Subcutaneous abdominal adipose tissue (tissue), 5 donors: ENCODE results near the gene SPATA22.
"Not testable (repeated sequence)": the region's sequence is repeated elsewhere in the genome, so short reads cannot be mapped to it uniquely, and the experiment has no call there.

Experiments used
- H3K27ac ChIP-seq: one replicate; pipeline ENCODE4 v1.7.0; 2013; ENCODE audit warnings: low read depth, mild to moderate bottlenecking, inconsistent platforms, low read length, moderate library complexity
- H3K27me3 ChIP-seq, 5 donors: one replicate each; pipeline ENCODE4 v1.7.0; 2013; ENCODE audit warnings: low read length in 5 of 5, inconsistent platforms in 1 of 5; ENCODE audit not compliant: control insufficient read depth in 5 of 5, insufficient read depth in 4 of 5
- H3K36me3 ChIP-seq, 5 donors: one replicate each; pipeline ENCODE4 v1.7.0; 2013; ENCODE audit warnings: low read length in 5 of 5; ENCODE audit not compliant: control insufficient read depth in 5 of 5, insufficient read depth in 5 of 5
- H3K4me1 ChIP-seq, 5 donors: one replicate each; pipeline ENCODE4 v1.7.0; 2013; ENCODE audit warnings: low read length in 5 of 5, mild to moderate bottlenecking in 3 of 5, moderate library complexity in 1 of 5; ENCODE audit not compliant: control insufficient read depth in 5 of 5, insufficient read depth in 5 of 5
- H3K4me3 ChIP-seq, 5 donors: one replicate each; pipeline ENCODE4 v1.7.0; 2013; ENCODE audit warnings: low read length in 5 of 5, low read depth in 1 of 5
- H3K9ac ChIP-seq, 5 donors: one replicate each; pipeline ENCODE4 v1.7.0; 2013; ENCODE audit warnings: low read length in 5 of 5, mild to moderate bottlenecking in 4 of 5, moderate library complexity in 3 of 5
- H3K9me3 ChIP-seq, 5 donors: one replicate each; pipeline ENCODE4 v1.7.0; 2013; ENCODE audit warnings: low read length in 5 of 5; ENCODE audit not compliant: control insufficient read depth in 5 of 5
- donor health status: healthy.
- donor health status: healthy.
- donor health status: healthy.
- donor health status: healthy.
- donor health status: healthy.

The SPATA22 gene

DNA sequence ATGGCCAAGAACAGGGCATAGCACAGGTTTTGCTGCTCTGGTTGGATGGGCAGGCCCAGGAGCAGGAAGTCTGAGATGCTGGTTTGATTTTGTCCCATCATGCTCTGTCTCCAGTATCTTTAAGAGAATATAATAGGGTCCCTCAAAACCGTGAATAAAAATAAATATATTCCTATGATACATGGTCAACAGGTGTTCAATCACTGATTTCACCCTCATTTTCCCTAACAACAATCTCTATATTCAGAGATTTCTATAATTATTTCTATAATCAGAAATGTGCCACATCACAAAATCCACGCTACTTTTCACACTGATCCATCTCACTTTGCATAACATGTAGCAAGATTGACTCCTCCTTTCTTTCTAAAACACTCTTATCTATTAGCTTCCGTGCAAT lies 37.9 kb downstream of the SPATA22 start, which contains the start of gene OR1E2:
Gene OR1E2 (minus strand): TSS at position 101 of the 400 bp plus-strand sequence. CDS start 0 bp downstream, at position 101.
- H3K9me3 ChIP-seq: peaks cover 0 to 3% (median 0%) of the 10 kb centered on the region in 5 donors
- no peak within 1 kb of the TSS for H3K9ac ChIP-seq
- no peaks in the 10 kb centered on the region for H3K4me1 ChIP-seq
- H3K27me3 ChIP-seq: no peaks in the 10 kb centered on the region
- no peaks in the 10 kb centered on the region for H3K36me3 ChIP-seq
- H3K27ac ChIP-seq: no peak within 1 kb of the TSS
- H3K4me3 ChIP-seq: no peak within 1 kb of the TSS

DNA sequence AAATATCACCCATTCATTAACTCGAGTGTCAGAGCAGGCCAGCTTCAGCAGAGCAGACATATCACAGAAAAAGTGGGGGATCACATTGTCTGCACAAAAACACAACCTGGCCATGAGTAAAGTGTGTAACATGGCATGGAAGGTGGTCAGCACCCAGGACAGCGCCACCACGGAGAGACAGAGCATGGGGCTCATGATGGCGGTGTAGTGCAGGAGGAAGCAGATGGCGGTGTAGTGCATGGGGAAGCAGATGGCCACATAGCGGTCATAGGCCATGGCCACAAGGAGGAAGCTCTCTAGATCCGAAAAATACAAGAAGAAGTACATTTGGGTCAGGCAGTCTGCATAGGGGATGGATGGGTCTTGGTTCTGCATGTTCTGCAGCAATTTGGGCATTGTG lies 38.4 kb downstream of the SPATA22 start:
- not testable (repeated sequence) for H3K9me3 ChIP-seq, H3K9ac ChIP-seq, H3K27me3 ChIP-seq, H3K4me3 ChIP-seq, H3K36me3 ChIP-seq, H3K4me1 ChIP-seq, H3K27ac ChIP-seq

DNA sequence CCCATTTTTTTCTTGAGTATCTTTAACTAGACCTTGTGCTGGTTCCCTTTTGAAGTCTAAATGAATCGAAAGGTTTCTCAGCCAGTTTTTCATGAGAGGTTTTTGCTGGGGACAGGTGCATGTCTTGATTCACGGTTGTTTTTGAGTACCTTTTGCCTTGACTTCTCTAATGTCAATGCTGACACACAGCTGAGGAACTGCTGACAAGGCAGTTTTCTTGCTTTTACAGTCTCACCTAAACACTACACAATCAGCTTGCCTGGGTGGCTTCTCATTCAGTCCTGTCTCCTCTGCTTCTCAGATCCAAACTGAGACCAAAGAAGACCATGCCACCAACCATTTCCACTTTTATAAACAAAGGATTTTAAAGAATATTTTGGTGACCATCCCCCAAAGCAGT lies 53.4 kb downstream of the SPATA22 start:
- peaks cover 0 to 3% (median 0%) of the 10 kb centered on the region in 5 donors for H3K9me3 ChIP-seq
- H3K27ac ChIP-seq: no peak overlapping the region
- H3K4me1 ChIP-seq: no peaks in the 10 kb centered on the region
- H3K9ac ChIP-seq: no peak overlapping the region
- no peak overlapping the region for H3K4me3 ChIP-seq
- H3K36me3 ChIP-seq: no peaks in the 10 kb centered on the region
- no peaks in the 10 kb centered on the region for H3K27me3 ChIP-seq

DNA sequence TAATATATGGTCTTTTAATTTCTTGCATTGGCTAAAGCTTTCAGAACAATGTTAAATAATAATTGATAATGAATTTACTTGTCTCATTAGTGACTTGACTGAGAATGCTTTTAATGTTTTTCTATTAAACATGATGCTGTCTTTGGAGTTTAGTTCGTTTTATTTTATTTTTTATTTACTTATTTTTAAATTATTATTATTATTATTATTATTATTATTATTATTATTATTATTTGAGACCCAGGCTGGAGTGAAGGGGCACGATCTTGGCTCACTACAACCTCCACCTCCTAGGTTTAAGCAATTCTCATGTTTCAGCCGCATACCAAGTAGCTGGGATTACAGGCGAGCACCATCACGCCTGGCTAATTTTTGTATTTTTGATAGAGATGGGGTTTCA lies 56.0 kb downstream of the SPATA22 start:
- no peak overlapping the region for H3K27ac ChIP-seq
- H3K9me3 ChIP-seq: peaks cover 0 to 3% (median 0%) of the 10 kb centered on the region in 5 donors
- no peaks in the 10 kb centered on the region for H3K36me3 ChIP-seq
- no peaks in the 10 kb centered on the region for H3K4me1 ChIP-seq
- H3K4me3 ChIP-seq: no peak overlapping the region
- no peak overlapping the region for H3K9ac ChIP-seq
- H3K27me3 ChIP-seq: no peaks in the 10 kb centered on the region

DNA sequence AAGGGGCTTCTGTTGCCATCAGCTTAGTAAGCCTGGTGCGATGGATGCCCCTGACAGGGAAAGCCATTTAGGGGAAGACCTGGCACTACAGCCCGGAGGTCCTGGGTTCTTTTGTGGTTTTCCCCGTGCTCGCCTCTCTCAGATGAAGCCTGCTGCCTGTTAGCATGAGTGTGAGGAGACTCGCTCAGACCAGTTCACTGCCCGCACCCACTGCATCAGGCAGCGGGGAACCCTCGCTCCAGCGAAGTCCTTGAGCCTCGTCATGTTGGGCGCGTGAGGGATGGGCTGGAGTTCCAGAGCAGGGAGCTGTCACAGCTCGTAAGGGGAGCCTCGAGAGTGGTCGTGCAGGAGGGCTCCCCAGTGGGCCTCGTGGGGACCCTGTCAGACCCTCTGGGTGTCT lies 59.4 kb downstream of the SPATA22 start:
- peaks cover 3 to 11% (median 5%) of the 10 kb centered on the region in 5 donors for H3K9me3 ChIP-seq
- not testable (repeated sequence) for H3K27me3 ChIP-seq, H3K9ac ChIP-seq, H3K4me1 ChIP-seq, H3K36me3 ChIP-seq, H3K4me3 ChIP-seq, H3K27ac ChIP-seq

DNA sequence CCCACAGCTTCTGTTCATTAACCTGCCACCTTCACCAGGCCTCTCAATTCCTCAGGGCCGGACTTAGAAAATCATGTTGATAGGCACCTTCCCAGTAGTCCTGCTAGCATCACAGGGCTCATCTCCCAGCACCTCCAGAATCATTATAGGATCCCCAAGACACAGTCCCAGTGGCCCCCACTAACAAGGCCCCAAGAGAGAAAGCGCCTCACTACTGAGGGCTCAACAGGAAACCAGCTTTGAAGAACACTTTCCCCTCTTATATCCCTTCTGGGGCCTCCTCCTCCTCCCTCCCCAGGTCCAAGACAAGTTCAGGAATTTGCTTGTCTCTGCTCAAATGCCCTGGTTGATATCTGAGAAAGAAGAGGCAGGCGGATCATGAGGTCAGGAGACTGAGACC lies 60.5 kb downstream of the SPATA22 start, which contains the start of gene OR3A3:
Gene OR3A3 (plus strand): TSS at position 301 of the 400 bp plus-strand sequence.
- H3K9me3 ChIP-seq: peaks cover 3 to 17% (median 9%) of the 10 kb centered on the region in 5 donors
- H3K27me3 ChIP-seq: no peaks in the 10 kb centered on the region
- H3K4me3 ChIP-seq: no peak within 1 kb of the TSS
- no peaks in the 10 kb centered on the region for H3K4me1 ChIP-seq
- H3K36me3 ChIP-seq: no peaks in the 10 kb centered on the region
- H3K9ac ChIP-seq: no peak within 1 kb of the TSS
- H3K27ac ChIP-seq: no peak within 1 kb of the TSS

DNA sequence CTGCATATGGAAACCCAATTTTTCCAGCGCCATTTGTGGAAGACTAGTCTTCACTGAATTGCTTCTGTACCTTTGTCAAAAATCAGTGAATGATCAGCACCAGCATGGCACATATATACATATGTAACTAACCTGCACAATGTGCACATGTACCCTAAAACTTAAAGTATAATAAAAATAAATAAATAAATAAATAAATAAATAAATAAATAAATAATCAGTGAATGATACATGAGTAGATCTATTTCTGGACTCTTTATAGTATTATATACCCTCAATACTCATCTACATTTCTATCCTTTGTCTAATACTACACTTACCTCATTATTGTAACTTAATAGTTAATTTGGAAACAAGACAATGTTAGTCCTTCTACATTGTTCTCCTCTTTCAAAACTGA lies 67.8 kb downstream of the SPATA22 start:
- not testable (repeated sequence) for H3K4me3 ChIP-seq, H3K9ac ChIP-seq, H3K4me1 ChIP-seq, H3K27ac ChIP-seq, H3K27me3 ChIP-seq, H3K36me3 ChIP-seq
- H3K9me3 ChIP-seq: peaks cover 2 to 17% (median 11%) of the 10 kb centered on the region in 5 donors

DNA sequence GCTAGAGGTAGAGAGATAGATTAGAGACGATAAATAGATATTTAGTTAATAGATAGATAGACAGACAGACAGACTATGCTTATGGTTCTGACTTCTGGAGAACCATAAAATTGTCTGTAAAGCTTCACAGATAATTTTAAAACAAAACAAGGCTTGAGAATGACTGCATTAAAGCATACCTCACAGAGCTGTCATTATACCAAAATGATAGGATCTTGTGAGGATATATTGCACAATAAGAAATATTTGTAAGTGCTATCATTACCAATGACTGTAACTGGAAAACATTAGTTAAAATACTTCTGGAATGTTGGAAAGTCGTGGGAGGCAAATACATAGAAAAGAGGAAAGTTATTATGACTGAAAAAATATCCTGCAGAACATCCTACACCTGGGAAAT lies 69.8 kb downstream of the SPATA22 start:
- Histone ChIP-seq H3K9ac (no peak overlapping the region), H3K4me3 (no peak overlapping the region), H3K4me1 (no peaks in the 10 kb centered on the region), H3K27ac (no peak overlapping the region), H3K27me3 (no peaks in the 10 kb centered on the region), H3K36me3 (no peaks in the 10 kb centered on the region), H3K9me3 (peaks cover 0 to 7% (median 5%) of the 10 kb centered on the region in 5 donors)

DNA sequence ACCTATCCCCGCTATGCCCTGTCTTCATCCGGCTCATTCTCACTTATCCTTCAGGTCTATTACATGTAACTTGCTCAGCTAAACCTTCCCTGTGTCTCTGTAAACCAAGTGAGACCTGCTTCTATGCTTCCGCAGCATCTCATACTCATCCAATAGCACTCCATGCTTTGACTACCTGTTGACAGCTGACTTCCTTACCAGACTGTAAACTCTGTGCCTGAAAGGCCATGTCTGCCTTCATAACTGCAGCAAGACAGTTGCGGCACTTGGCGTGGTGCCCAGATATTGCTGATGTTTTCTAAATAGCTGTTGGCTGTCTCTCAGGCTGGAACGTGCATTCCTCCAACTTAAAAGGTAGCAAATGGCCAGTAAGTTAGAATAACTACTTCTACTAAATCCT lies 71.6 kb downstream of the SPATA22 start:
- Histone ChIP-seq H3K36me3 (no peaks in the 10 kb centered on the region), H3K4me3 (no peak overlapping the region), H3K9ac (no peak overlapping the region), H3K4me1 (no peaks in the 10 kb centered on the region), H3K27ac (no peak overlapping the region), H3K9me3 (no peaks in the 10 kb centered on the region), H3K27me3 (no peaks in the 10 kb centered on the region)

DNA sequence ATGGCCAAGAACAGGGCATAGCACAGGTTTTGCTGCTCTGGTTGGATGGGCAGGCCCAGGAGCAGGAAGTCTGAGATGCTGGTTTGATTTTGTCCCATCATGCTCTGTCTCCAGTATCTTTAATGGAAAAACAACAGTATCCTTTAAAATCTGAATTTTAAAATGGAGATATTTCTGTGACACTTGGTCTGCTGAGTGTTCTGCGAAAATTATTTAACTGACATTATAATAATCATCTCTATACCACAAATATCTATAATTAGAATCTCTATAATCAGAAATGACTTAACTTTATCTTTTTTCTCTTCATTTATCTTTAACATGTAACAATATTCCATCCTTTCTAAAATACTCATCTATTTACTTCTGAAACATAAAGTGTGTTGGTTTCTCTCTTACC lies 73.3 kb downstream of the SPATA22 start, which contains the start of gene OR1E1:
Gene OR1E1 (minus strand): TSS at position 101 of the 400 bp plus-strand sequence. CDS start 0 bp downstream, at position 101.
- Histone ChIP-seq H3K9ac (no peak within 1 kb of the TSS), H3K27ac (no peak within 1 kb of the TSS)

DNA sequence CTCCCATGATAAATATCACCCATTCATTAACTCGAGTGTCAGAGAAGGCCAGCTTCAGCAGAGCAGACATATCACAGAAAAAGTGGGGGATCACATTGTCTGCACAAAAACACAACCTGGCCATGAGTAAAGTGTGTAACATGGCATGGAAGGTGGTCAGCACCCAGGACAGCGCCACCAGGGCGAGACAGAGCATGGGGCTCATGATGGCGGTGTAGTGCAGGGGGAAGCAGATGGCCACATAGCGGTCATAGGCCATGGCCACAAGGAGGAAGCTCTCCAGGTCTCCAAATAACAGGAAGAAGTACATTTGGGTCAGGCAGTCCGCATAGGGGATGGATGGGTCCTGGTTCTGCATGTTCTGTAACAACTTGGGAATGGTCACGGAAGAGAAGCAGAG lies 73.8 kb downstream of the SPATA22 start:
- not testable (repeated sequence) for H3K9ac ChIP-seq, H3K27me3 ChIP-seq, H3K4me3 ChIP-seq, H3K9me3 ChIP-seq, H3K4me1 ChIP-seq, H3K36me3 ChIP-seq, H3K27ac ChIP-seq

More for the DNA sequence above, 73.3 kb downstream of the SPATA22 start, which contains the start of gene OR1E1:
- Histone ChIP-seq H3K4me1 (no peaks in the 10 kb centered on the region), H3K36me3 (no peaks in the 10 kb centered on the region), H3K9me3 (no peaks in the 10 kb centered on the region), H3K4me3 (no peak within 1 kb of the TSS), H3K27me3 (peaks cover 0 to 4% (median 0%) of the 10 kb centered on the region in 5 donors)
